H9 (cell line): ENCODE measurements around the gene TRPV6. TPM values are rescaled to one million over a fixed set of nuclear protein-coding genes. Genes with fewer than 3 reads are reported as not detected.

Source experiments
- DNase-seq: peaks from one replicate; pipeline ENCODE4 v3.0.0-alpha.2; 2017
- H2AFZ ChIP-seq: one replicate; pipeline ENCODE4 v1.6.1; 2013; ENCODE audit warnings: mild to moderate bottlenecking, low read length, control low read depth, moderate library complexity
- H2AK5ac ChIP-seq: 2 replicates; pipeline ENCODE4 v1.6.1; 2013; ENCODE audit warnings: low read length, control low read depth, mixed read lengths; ENCODE audit not compliant: insufficient read length
- H2BK120ac ChIP-seq: one replicate; pipeline ENCODE4 v1.6.1; 2013; ENCODE audit warnings: low read depth, mild to moderate bottlenecking, low read length, control low read depth, inconsistent platforms; ENCODE audit not compliant: poor library complexity, severe bottlenecking
- H2BK12ac ChIP-seq: 2 replicates; pipeline ENCODE4 v1.6.1; 2013; ENCODE audit warnings: low read length, control low read depth, mixed read lengths, low read depth; ENCODE audit not compliant: insufficient read length
- H2BK15ac ChIP-seq: 2 replicates; pipeline ENCODE4 v1.6.1; 2013; ENCODE audit warnings: low read depth, low read length, control low read depth
- H2BK20ac ChIP-seq: one replicate; pipeline ENCODE4 v1.6.1; 2013; ENCODE audit warnings: low read depth, mild to moderate bottlenecking, low read length, control low read depth, inconsistent platforms; ENCODE audit not compliant: poor library complexity, severe bottlenecking
- H2BK5ac ChIP-seq: 2 replicates; pipeline ENCODE4 v1.6.1; 2013; ENCODE audit warnings: low read length, control low read depth, mixed read lengths; ENCODE audit not compliant: insufficient read length
- H3K14ac ChIP-seq: 2 replicates; pipeline ENCODE4 v1.6.1; 2013; ENCODE audit warnings: low read length, control low read depth; ENCODE audit not compliant: insufficient read depth
- H3K18ac ChIP-seq: 2 replicates; pipeline ENCODE4 v1.6.1; 2013; ENCODE audit warnings: low read depth, mild to moderate bottlenecking, mixed read lengths, low read length, control low read depth; ENCODE audit not compliant: insufficient read length
- H3K23ac ChIP-seq: 2 replicates; pipeline ENCODE4 v1.6.1; 2013; ENCODE audit warnings: low read length, control low read depth, mixed read lengths, low read depth; ENCODE audit not compliant: insufficient read length
- H3K23me2 ChIP-seq: 2 replicates; pipeline ENCODE4 v1.6.1; 2013; ENCODE audit warnings: low read depth, mild to moderate bottlenecking, mixed read lengths, low read length, control low read depth; ENCODE audit not compliant: insufficient read length, poor library complexity, severe bottlenecking
- H3K27ac ChIP-seq: 2 replicates; pipeline ENCODE4 v1.5.1; 2013; ENCODE audit warnings: low read length, control low read depth, mixed read lengths, low read depth; ENCODE audit not compliant: insufficient read length
- H3K27me3 ChIP-seq: 2 replicates; pipeline ENCODE4 v1.6.1; 2013; ENCODE audit warnings: low read length, control low read depth, inconsistent platforms; ENCODE audit not compliant: insufficient read depth
- H3K4ac ChIP-seq: 2 replicates; pipeline ENCODE4 v1.6.1; 2013; ENCODE audit warnings: low read depth, mild to moderate bottlenecking, control low read depth, inconsistent platforms, low read length, moderate library complexity
- H3K4me1 ChIP-seq: 2 replicates; pipeline ENCODE4 v1.6.1; 2013; ENCODE audit warnings: low read length, control low read depth, inconsistent platforms; ENCODE audit not compliant: insufficient read depth
- H3K4me2 ChIP-seq: 2 replicates; pipeline ENCODE4 v1.6.1; 2013; ENCODE audit warnings: low read length, control low read depth, mixed read lengths; ENCODE audit not compliant: insufficient read length, insufficient read depth
- H3K56ac ChIP-seq: 2 replicates; pipeline ENCODE4 v1.6.1; 2013; ENCODE audit warnings: low read depth, mild to moderate bottlenecking, mixed read lengths, low read length, control low read depth; ENCODE audit not compliant: insufficient read length
- H3K79me1 ChIP-seq: 2 replicates; pipeline ENCODE4 v1.6.1; 2013; ENCODE audit warnings: low read depth, mild to moderate bottlenecking, moderate library complexity, low read length, control low read depth, inconsistent platforms; ENCODE audit not compliant: insufficient read depth, poor library complexity, severe bottlenecking
- H3K79me2 ChIP-seq: 2 replicates; pipeline ENCODE4 v1.6.1; 2013; ENCODE audit warnings: low read length, control low read depth, inconsistent platforms; ENCODE audit not compliant: insufficient read depth
- H3K9ac ChIP-seq: 2 replicates; pipeline ENCODE4 v1.6.1; 2013; ENCODE audit warnings: low read length, control low read depth, mixed read lengths; ENCODE audit not compliant: insufficient read length; ENCODE audit errors: extremely low read depth
- H3K9me3 ChIP-seq: one replicate; pipeline ENCODE4 v1.6.1; 2013; ENCODE audit warnings: low read depth, low read length, inconsistent platforms; ENCODE audit not compliant: control insufficient read depth
- H3T11ph ChIP-seq: one replicate; pipeline ENCODE4 v1.6.1; 2013; ENCODE audit warnings: mild to moderate bottlenecking, low read length, control low read depth, inconsistent platforms
- H4K20me1 ChIP-seq: one replicate; pipeline ENCODE4 v1.6.1; 2013; ENCODE audit not compliant: control insufficient read depth, insufficient read length, insufficient read depth
- H4K5ac ChIP-seq: 2 replicates; pipeline ENCODE4 v1.6.1; 2013; ENCODE audit warnings: low read depth, mild to moderate bottlenecking, mixed read lengths, low read length, control low read depth; ENCODE audit not compliant: insufficient read length
- H4K8ac ChIP-seq: replicated peaks from 2 replicates; pipeline ENCODE4 v1.6.1; 2013; ENCODE audit warnings: low read length, control low read depth, mixed read lengths, low read depth; ENCODE audit not compliant: insufficient read length
- H4K91ac ChIP-seq: 2 replicates; pipeline ENCODE4 v1.6.1; 2013; ENCODE audit warnings: low read depth, mild to moderate bottlenecking, moderate library complexity, mixed read lengths, low read length, control low read depth; ENCODE audit not compliant: insufficient read length
- H3K27ac Mint-ChIP-seq, 3 experiments: 2 replicates in 2 of 3; 3 replicates in 1 of 3; pipeline ENCODE4 v1.8.0; 2020 to 2021; ENCODE audit warnings: mixed read lengths in 3 of 3, mild to moderate bottlenecking in 1 of 3, moderate library complexity in 1 of 3
- H3K27me3 Mint-ChIP-seq: 2 replicates; pipeline ENCODE4 v1.8.0; 2021; ENCODE audit warnings: low read depth, mild to moderate bottlenecking, moderate library complexity, mixed read lengths
- H3K36me3 Mint-ChIP-seq, 3 experiments: 2 replicates in 2 of 3; 3 replicates in 1 of 3; pipeline ENCODE4 v1.8.0; 2020 to 2021; ENCODE audit warnings: low read depth in 3 of 3, mixed read lengths in 3 of 3; ENCODE audit not compliant: insufficient read depth in 1 of 3
- H3K4me1 Mint-ChIP-seq, 2 experiments: 2 replicates each; pipeline ENCODE4 v1.8.0; 2020; ENCODE audit warnings: mixed read lengths in 2 of 2
- H3K4me3 Mint-ChIP-seq, 2 experiments: 2 replicates in 1 of 2; 3 replicates in 1 of 2; pipeline ENCODE4 v1.8.0; 2020 to 2021; ENCODE audit warnings: mild to moderate bottlenecking in 2 of 2, mixed read lengths in 2 of 2, moderate library complexity in 1 of 2
- H3K9me3 Mint-ChIP-seq, 2 experiments: 2 replicates in 1 of 2; 3 replicates in 1 of 2; pipeline ENCODE4 v1.8.0; 2020; ENCODE audit warnings: mild to moderate bottlenecking in 2 of 2, mixed read lengths in 2 of 2, moderate library complexity in 1 of 2
- WGBS: extraction: QIAGEN DNeasy Blood & Tissue Kit; methylation state at CpG from one replicate; pipeline ENCODE4 v1.1.7; 2013; ENCODE audit warnings: missing lambda C conversion rate, low lambda C conversion rate, mixed read lengths; ENCODE audit not compliant: insufficient read length; ENCODE audit errors: extremely low coverage; 5-methylcytosine and 5-hydroxymethylcytosine counted together
- total RNA-seq: library from RNA; stranded (reverse); gene quantifications from 2 replicates; pipeline ENCODE4 v1.2.1, GENCODE V29; 2021
- TF ChIP-seq, protein P1 (sequence below): fragments of 200-600 bp; sonication (generic); conservative IDR thresholded peaks from 3 replicates; pipeline ENCODE4 v1.8.0; 2021; ENCODE audit warnings: antibody characterized with exemption, mild to moderate bottlenecking

TRPV6 gene
- total RNA-seq, 1 experiment from 2014 or later: 0.61 TPM

DNA sequence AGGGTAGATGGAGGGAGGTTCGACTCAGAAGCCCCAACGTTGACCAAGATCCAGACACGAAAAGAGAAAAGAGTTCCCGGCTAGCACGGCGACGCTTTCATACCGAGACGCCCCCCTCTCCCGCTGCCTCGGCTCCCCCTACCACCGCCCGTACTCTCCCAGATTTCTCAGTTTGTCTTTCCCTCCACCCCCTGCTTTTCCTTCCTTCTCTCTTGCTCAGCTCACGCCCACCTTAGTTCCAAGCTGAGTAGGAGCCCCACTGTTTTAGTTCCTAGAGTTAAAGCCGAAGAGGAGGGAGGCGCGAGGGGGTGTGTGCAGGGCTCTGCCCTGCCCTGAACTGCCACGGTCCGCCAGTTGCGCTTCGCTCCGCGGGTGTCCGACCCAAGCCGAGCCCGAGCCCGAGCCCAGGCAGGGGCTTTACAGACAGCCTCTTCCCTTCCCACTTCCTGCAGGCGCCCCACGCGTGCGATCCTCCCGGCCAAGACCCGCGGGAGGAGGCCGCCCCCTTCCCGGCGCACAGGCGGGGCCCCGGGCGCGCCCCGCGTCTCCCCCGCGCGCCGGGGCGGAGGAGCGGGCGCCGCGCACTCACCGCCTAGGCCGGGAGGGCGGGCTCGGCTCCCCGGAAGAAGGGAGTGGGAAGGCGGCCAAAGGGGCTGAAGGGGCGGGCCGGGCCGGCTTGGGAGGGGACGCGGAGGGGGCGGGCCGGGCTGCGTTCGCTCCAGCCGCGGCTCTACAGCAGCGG, 31.0 kb downstream of the TRPV6 start, which contains the start of gene EPHB6:
EPHB6 (plus strand) TSS at position 705 of the 742 bp plus-strand sequence. CDS start 8,152 bp downstream, outside the sequence.
- H4K8ac ChIP-seq: no peak within 1 kb of the TSS
- Mint-ChIP-seq H3K4me1 (peaks cover 18 to 23% of the 10 kb centered on the region in 2 experiments), H3K27ac (no peak within 1 kb of the TSS; a peak in 1 of 7 replicates), H3K4me3 (peak within 1 kb of the TSS; percentile 85 to 92), H3K9me3 (no peaks in the 10 kb centered on the region; a peak in 1 of 5 replicates), H3K27me3 (peaks cover 25% of the 10 kb centered on the region), H3K36me3 (0 out of 7 replicates have a peak, but pooled peaks cover 0 to 4% (median 0%) of the 10 kb centered on the region in 3 experiments)
- no peaks in the 10 kb centered on the region for H3K9me3 ChIP-seq
- H3K27me3 ChIP-seq: peaks cover 4% of the 10 kb centered on the region; the same call in 1 of the 2 replicates
- DNase-seq: peak; percentile 62
- H2BK120ac ChIP-seq: no peak within 1 kb of the TSS
- H3K4me2 ChIP-seq: peak within 1 kb of the TSS; percentile 79
- no peak within 1 kb of the TSS for H3T11ph ChIP-seq
- no peak within 1 kb of the TSS for H3K18ac ChIP-seq
- no peak within 1 kb of the TSS for H2AFZ ChIP-seq
- no peak within 1 kb of the TSS for H4K5ac ChIP-seq
- H2BK20ac ChIP-seq: no peak within 1 kb of the TSS
- no peak within 1 kb of the TSS for H4K91ac ChIP-seq
- no peak within 1 kb of the TSS for H2BK12ac ChIP-seq
- H3K23me2 ChIP-seq: peaks cover 17% of the 10 kb centered on the region
- no peak within 1 kb of the TSS for H3K23ac ChIP-seq
- no peak within 1 kb of the TSS for H2BK5ac ChIP-seq
- TF ChIP-seq, protein P1, sequence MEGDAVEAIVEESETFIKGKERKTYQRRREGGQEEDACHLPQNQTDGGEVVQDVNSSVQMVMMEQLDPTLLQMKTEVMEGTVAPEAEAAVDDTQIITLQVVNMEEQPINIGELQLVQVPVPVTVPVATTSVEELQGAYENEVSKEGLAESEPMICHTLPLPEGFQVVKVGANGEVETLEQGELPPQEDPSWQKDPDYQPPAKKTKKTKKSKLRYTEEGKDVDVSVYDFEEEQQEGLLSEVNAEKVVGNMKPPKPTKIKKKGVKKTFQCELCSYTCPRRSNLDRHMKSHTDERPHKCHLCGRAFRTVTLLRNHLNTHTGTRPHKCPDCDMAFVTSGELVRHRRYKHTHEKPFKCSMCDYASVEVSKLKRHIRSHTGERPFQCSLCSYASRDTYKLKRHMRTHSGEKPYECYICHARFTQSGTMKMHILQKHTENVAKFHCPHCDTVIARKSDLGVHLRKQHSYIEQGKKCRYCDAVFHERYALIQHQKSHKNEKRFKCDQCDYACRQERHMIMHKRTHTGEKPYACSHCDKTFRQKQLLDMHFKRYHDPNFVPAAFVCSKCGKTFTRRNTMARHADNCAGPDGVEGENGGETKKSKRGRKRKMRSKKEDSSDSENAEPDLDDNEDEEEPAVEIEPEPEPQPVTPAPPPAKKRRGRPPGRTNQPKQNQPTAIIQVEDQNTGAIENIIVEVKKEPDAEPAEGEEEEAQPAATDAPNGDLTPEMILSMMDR: no peak
- no peak within 1 kb of the TSS for H2AK5ac ChIP-seq
- H3K79me2 ChIP-seq: no peaks in the 10 kb centered on the region
- no peaks in the 10 kb centered on the region for H4K20me1 ChIP-seq
- peak within 1 kb of the TSS; percentile 68 for H3K14ac ChIP-seq
- H3K79me1 ChIP-seq: no peaks in the 10 kb centered on the region
- no peak within 1 kb of the TSS for H3K27ac ChIP-seq
- H3K4me1 ChIP-seq: peaks cover 3% of the 10 kb centered on the region; the same call in 1 of the 2 replicates
- no peak within 1 kb of the TSS for H2BK15ac ChIP-seq
- H3K9ac ChIP-seq: peak within 1 kb of the TSS; percentile 47
- H3K56ac ChIP-seq: no peak within 1 kb of the TSS
- no peak within 1 kb of the TSS for H3K4ac ChIP-seq
- WGBS: no CpG with 5 or more reads among the region's 70 CpGs
